HG03469 (cell line): ENCODE data around the gene NAE1.
"Not testable (repeated sequence)": the region's sequence is repeated elsewhere in the genome, so short reads cannot be mapped to it uniquely, and the experiment has no call there.

ENCODE experiments used
- ATAC-seq: cut with Tn5 transposase; IDR thresholded peaks from one replicate; pipeline ENCODE4 v1.9.1; 2021; ENCODE audit warnings: mild to moderate bottlenecking, moderate library complexity, moderate number of reproducible peaks; ENCODE audit not compliant: unreplicated experiment

NAE1 gene

DNA sequence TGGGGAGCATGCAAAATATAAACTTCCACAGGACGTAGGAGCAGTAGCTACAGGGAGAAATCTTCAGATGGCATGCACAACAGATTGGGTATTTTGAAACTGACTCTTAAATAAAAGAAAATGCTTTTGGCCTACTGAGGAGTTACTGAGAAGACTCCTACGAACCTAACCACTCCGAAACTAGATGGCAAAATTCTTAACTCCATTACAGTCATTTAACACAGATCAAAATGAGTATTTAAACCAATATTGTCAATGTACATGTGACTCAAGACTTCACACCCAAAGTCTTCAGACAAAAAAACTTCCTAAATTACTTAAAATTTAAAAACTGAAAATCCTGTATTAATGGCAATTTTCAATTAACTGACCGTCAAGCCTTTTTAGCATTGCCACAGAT is 21.0 kb downstream of the NAE1 start:
- no peak for ATAC-seq

DNA sequence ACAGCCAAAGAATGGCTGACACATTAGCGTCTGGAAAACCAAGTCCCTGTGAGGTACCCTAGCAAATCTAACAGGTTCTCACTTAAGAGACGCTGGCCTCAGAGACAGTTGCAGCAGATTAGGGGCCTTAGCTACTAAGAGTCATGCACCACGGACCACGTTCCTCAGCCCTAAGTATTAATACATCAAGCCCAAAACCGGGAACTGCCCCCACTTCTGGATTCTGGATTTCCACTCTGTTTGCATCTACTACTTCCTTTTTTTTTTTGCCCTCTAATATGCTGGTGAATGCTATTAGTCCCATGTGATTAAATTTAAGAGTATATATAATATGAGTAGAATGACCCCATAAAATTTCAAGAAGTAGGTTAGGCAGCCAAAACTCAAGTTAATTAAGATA is 28.6 kb downstream of the NAE1 start:
- ATAC-seq, result no peak

DNA sequence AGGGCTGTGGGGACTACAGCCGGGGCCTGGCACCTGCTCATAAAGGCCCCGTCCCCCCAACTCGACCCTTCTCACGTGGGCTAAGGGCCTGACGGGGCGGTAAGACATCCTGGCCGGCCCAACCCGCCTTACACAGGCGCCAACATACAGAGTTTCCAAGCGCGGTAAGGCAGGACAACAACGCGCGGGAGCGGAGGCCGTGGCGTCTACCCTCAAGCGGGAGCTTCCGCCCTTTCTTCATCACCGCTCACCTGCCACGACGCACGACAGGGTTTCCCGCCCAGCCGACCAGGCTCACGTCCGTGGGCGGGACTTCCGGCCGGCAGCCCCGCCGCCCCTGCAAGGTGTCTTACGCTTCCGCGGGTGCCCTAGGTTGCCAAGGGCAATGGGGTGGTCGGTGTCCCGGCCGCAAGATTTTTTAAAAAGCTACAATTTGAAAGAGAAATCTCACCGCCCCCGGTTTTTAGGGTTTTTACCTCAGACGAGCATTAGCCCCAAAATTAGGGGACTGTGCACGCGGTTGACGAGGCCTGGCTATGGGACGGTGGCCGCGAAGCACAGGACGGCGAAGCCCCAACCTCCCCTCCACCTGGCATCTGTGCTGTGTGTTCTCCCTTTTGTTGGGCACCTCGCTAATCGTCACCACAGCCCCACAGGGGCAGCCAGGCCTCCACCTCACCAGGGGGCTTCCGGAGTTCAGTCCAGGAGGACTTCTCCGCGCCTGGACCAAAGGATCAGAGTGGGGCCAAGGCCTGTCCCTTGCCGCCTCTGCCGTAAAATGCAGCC is 29.3 kb downstream of the NAE1 start, which contains the start of gene TERB1:
TERB1 (minus strand) TSS at position 265 of the 786 bp plus-strand sequence. CDS start 4,786 bp downstream, outside the sequence.
- ATAC-seq, result no peak

DNA sequence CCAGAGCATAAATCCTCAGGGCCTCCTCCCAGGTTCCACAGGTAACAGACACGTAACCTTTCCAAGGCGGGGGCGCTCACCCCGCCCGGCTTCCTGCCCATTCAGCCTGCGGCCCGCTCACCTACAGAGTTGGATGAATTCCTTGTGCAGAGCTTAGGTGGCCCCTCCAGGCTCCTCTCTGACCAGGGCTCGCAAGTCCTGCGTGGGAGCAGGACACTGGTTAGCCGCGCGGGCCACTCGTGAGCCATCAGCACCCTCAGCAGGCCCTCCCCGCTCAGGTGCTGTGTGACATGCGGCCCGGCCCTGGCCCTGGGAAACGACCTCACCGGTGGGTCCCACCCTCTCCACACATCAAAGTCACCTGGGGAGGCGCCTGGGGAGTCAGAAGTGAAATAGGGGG is 29.9 kb downstream of the NAE1 start:
- no peak for ATAC-seq

DNA sequence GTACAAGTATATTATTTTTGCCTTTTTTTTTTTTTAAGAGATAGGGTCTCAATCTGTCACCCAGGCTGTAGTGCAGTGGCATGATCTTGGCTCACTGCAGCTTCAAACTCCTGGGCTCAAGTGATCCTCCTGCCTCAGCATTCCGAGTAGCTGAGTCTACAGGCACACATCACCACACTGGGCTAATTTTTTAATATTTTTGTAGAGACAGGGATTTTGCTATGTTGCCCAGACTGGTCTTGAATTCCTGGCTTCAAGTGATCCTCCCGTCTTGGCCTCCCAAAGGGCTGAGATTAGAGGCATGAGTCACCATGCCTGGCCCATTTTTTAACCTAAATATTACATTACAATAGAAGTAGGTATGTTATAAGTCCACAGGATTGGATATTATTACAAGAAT is 32.6 kb downstream of the NAE1 start:
- no peak for ATAC-seq

DNA sequence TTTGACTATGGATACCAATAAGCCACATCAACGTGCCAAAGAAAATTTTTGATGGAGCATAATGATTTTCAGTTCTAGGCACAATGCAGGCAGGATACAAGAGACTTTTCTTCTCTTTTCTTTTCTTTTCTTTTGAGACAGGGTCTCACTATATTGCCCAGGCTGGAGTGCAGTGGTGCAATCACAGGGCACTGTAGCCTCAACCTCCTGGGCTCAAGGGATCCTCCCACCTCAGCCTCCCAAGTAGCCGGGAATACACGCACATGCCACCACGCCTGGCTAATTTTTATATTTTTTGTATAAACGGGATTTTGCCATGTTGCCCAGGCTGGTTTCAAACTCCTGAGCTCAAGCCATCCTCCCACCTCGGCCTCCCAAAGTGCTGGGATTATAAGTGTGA is 36.8 kb downstream of the NAE1 start:
- ATAC-seq, result not testable (repeated sequence)

DNA sequence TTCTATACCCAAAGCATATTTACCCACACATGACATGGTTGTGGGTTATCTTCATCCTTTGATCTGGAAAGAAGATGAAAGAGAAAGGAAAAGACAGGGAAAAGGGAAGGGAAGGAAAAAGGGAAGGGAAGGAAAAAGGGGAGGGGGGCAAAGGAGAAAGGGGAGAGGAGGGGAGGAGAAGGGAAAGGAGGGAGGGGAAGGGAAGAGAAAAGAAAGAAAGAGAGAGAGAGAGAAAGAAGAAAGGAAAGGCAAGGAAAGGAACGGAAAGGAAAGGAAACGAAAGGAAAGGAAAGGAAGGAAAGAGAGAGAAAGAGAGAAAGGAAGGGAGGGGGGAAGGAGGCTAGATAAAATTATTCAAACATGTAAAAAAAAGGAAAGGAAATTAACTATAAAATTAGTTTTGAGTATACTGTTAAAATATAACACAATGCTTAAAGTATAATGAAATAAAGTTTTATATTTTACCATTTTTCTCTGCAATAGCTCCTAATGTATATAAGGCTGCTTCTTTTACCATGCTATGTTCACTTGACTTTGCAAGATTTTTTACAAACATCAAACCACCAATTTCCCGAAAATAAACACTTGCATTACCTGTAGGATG is 40.5 kb downstream of the NAE1 start:
- no peak for ATAC-seq

DNA sequence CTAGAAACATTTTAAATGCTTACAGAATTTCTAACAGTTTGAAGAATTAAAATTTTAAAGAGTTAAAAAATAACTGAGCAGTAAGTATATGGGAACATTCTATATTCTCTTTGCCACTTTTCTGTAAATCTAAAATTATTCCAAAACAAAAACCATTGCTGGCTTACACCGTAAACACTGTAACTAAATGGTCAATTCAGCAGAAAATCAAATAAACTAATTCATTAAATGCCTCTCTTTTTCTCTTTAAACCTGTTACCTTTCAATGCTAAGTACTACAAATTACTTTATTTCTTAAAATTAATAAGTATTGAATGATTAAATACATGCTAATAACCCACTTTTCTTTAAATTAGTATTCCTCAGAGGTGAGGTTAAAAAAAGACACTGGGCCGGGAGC is 43.3 kb downstream of the NAE1 start:
- ATAC-seq, result no peak

DNA sequence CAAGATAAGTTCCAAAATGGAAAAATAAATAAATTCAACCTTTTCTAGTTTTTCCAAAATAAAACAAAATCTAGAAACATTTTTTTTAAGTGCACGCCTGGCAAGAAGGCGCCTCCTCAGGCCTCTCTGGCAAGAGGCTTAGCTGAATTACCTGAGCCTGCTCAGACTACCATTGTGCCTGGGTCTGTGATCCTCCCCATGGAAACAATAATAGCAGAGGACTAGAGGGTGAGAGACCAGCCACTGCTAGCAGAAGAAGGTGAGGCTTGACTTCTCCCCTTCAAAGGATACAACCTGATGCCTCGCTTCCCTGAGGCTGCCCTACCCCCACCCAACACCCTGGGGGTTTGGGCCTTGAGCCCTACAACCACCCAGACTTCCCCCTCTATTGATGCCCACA is 44.2 kb downstream of the NAE1 start:
- no peak for ATAC-seq

DNA sequence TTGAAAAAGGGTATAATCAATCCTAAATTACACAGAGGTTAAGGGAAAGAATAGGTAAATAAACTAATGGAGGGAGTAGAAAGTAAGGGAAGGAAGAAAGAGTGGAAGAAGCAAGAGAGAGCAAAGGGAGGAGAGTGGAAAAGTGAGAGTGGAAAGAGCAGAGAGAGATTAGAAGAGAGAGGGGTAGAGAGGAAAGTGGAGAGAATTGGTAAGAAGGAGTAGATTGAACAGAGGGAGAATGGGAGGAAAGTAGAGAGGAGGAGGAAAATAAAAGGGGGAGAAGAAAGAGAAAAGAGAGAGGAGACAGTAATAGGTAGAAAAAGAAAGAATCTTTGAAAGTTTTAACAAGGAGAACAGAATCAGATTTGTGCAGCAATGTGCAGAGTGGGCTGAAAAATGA is 54.3 kb downstream of the NAE1 start:
- ATAC-seq, result no peak

DNA sequence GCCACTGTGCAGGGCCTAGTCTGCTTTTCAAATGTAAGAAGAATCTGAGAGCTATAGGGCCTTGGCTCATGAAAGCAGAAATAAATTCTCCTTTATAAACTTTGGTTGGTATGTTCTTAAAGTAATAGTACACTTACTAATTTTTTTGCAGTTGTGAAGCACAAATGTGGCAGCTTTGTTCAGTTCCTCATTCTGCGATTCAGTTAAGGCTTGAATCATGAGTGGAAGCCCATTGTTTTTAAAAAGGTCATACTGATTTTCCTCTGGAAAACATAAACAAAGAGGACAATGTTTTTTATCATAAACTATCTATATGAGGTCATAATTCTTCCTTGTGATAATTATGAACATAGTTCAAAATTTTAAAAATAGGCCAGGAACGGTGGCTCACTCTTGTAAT is 55.8 kb downstream of the NAE1 start:
- no peak for ATAC-seq

DNA sequence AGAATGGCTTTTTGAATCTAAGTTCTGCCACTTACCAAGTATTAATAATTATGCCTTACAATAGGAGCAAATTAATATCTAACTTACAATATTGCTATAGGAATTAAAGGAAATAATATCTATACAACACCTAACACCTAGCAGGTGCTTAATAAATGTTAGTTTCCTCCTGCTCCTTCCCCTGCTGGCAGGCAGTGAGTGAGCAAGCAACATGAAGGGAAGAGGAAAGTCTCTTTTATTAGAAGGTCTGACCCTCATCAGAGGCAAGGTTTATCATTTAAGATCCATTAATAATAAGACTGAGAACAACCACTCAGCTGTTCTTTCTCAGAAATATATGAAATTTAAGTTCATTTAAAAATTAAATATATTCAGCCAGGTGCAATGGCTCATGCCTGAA is 72.7 kb downstream of the NAE1 start:
- no peak for ATAC-seq

DNA sequence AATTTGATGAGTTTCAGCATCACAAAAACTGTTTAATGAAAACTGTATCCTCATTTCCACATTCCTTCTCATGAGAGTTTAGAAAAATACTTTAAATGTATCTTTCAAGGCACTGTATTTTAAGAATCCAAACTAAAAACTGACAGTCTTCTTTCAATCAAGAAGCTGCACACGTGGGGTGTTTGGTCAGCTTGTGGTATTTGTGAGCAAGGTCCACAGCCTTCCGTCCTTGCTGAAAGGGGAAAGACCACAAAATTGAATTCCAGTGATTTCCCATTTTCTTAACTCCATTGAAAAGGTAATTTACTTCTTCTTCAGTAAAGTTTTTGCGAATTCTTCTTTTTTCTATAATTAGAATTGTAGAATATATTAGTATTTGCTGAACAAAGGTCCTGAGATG is 76.0 kb downstream of the NAE1 start:
- ATAC-seq, result no peak

DNA sequence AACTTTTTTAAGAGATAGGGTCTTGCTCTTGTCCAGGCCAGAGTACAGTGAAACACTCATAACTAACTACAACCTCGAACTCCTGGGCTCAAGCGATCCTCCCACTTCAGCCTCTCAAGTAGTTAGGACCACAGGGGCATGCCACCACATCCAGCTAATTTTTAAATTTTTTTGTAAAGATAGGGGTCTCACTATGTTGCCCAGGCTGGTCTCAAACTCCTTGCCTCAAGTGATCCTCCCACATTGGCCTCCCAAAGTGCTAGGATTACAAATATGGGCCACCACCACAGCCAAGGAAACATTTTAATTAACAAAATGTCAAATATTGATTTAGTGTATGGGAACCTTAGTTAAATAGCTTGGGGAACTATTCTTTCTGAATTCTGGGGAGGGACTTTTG is 76.6 kb downstream of the NAE1 start:
- ATAC-seq, result no peak

DNA sequence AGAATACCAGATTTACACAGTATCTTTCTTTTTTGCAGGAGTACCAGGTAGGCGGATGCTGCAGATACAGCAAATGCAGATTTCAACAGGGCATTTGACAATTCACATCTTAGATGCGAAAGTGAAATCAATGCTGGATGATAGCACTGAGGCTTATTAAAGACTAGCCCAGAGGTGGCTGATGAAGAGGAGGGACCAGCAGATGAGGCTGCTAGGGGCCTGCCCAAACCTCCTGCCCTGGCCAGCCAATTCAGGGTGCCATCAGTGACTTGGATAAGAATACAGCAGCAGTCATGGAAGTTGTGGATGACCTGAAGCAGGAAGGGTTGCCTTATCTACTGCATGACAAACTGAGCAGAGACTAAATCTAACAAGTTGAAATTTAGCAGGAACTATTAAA is 77.8 kb downstream of the NAE1 start:
- no peak for ATAC-seq
